HG02759 (cell line): ENCODE data around the gene NGEF.

Experiments
- ATAC-seq: cut with Tn5 transposase; IDR thresholded peaks from one replicate; pipeline ENCODE4 v1.9.1; 2021; ENCODE audit warnings: mild to moderate bottlenecking, moderate library complexity; ENCODE audit not compliant: unreplicated experiment

NGEF gene

GRCh38 chr2:233000886-233001750, 11.9 kb downstream of the NGEF start:
- ATAC-seq = no peak

DNA sequence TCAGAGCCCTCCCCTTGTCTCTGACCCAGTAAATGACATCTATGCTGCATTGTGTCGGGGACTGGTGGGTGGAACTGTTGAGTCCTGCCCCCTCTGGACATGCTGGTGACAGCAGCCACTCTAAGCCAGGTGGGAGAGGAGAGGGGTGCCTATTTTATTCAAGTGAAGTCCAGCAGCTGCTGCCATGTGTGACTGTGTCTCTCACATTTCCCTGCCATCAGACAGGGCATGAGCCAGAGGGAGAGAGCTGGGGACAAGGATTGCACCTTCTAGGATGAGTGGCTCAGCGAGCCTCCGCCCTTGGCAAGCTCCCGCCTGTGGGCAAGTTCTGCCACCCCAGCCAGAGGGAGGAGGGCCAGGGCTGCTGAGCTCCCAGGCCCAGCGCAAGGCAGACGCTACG, 13.7 kb downstream of the NGEF start:
- ATAC-seq = no peak

GRCh38 chr2:232998666-232998985, 14.4 kb downstream of the NGEF start:
- ATAC-seq = no peak

- no peak for ATAC-seq
Measured at GRCh38 chr2:232997749-232998665, 15.0 kb downstream of the NGEF start.

GRCh38 chr2:232994446-232994845, 18.6 kb downstream of the NGEF start:
- ATAC-seq = no peak

DNA sequence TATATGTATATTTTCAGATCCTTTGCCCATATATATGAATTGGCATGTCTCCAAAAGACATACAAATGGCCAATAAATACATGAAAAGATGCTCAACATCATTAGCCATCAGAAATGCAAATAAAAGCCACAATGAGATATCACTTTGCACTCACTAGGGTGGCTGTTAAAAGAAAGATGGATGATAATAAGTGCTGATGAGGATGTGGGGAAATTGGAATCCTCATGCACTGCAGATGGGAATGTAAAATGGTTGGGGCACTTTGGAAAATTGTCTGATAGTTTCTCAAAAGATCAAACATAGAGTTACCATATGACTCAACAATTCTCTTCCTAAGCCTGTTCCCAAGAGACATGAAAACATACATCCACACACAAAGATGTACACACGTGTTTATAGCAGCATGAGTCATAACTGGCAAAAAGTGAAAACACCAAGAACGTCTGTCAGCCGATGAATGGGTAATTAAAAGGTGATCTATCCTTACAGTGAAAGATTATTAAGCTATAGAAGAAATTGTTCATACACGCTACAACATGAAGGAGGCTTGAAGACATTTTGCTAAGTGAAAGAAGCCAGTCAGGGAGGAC, 19.7 kb downstream of the NGEF start:
- ATAC-seq = no peak

- no peak for ATAC-seq
Measured at GRCh38 chr2:232986155-232986554, 26.9 kb downstream of the NGEF start.

DNA sequence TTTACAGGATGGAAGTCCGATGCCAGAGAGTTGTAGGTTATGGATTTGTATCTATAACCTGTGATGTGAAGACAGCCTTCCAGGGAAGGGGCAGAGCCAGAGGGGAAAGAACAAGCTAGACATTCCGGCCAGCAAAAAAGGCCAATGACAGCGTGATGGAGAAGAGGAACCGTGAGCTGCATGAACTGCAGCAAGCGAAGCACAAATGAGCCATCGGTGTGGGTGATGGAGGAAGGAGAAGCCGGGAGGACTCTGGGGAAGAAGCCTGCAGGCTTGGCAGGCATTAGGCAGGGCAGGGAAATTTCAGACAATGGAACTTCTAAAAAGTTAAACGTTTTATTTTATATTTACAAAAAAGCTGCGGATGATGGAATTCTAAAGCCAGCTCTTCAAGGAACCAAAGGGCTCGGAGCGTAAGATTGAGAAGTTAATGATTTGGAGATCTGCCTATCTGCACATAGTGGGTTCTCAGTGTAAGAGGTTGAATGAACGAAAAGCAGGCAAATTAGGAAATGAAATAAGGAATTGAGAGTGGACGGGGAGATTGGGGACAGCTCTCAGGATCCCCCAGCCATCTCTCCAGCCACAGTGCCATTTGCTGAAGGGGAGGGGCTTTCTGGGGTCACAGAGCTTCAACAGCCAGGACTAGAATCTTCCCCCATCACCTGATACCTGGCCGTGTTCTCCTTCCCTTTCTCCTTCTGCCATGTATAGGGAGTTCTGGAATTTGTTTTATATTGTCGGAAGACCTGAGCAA, 28.4 kb downstream of the NGEF start:
- no peak for ATAC-seq

DNA sequence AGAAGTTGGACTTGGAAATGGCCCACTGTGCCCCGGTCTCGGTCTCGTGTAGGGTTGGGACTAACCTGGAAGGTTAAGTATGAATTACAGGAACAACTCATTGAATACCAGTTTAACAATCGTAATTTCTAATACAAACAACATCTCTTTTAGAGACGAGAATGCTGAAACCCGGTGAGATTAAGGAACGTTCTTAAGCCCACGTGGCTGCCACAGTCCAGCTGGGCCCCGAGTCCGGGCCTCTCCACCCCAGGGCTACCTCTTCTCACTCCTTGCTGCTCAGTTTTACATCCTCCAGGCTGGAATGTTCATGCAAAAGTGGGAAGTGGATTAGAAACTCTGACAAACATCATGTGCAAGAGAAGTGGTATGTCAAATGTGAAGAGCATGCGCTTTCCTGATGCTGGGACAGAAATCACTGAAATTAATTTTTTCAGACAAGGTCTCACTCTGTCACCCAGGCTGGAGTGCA, 29.4 kb downstream of the NGEF start:
- ATAC-seq = no peak

DNA sequence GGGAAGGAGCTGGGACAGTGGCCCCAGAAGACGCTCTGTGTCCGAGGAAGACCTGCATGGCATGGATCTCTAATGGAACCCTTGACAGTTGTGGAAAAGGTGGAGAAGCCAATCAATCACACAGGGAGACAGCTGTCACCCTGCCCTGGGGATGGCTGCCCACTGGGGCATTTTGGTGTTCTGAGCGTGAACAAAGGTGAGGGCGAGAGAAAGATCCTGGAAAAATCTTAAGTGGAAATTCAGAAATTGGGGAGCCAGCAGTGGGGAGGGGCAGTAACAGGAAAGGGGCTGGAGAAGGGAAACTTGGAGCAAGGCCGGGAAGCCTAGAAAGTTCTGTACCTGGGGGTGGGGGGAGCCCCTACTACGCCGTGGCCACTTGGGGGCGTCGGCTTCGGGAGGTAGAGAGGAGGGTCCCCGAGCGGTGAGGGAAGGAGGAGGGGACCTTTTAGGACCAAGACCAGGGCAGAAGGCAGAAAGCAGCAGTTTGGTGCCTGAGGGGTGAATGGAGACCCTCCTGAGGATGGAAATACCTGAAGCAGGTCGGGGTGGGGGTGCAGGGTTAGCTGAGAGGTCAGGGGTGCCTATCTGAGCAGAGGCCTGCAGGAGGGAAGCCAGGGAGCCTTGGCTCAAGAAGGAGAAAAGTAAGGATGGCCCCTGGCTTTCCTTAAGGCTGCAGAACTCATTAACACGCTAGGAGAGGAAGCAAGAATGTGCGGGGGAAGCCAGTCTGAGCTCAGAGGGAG, 30.0 kb downstream of the NGEF start:
- no peak for ATAC-seq

DNA sequence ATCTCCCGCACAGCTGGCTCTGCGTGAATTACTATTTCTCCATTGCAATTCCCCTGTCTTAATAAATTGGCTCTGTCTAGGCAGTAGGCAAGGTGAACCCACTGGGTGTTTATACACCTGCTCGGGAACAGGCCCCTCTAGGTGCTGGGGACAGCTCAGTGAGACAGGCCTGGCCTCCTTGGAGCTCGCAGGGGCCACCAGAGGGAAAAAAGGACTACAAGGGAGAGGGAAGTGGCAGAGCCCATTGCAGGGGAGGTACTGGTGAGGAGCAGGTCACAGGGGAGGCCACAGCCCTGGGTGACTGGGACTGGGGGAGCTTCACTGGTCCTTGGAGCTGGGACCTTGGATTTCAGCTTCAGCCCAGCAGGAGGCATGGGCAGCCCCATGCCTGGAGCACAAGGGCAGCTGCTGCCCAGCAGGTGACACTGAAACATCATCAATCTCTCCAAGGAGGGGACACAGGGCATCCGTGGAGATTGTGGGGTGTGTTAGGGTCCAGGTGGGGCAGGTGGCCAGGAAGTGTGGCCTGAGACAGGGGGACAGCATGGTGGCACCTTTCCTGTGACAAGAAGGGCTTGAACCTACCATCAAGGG, 31.2 kb downstream of the NGEF start:
- ATAC-seq = no peak

- ATAC-seq = no peak
Measured at GRCh38 chr2:232981356-232981755, 31.7 kb downstream of the NGEF start.

DNA sequence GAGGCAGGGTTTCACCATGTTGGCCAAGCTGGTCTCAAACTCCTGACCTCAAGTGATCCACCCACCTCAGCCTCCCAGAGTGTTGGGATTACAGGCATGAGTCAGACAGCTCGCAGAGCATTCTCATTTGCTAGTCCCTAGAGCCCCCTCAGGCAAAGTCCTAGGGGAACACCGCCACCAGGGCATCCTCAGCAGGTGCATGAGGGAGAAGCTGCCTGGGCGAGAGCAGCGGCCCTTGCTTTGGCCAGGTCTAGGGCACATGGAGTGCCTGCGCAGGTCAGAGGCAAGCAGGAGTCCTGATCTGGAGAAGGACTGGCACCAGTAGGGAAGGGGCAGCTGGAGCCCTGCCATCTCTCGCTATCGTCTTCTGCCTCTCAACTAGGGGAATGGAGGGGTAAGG, 32.4 kb downstream of the NGEF start:
- no peak for ATAC-seq

GRCh38 chr2:232979871-232980461, 33.1 kb downstream of the NGEF start:
- ATAC-seq = no peak

GRCh38 chr2:232977438-232977971, 35.6 kb downstream of the NGEF start:
- no peak for ATAC-seq

GRCh38 chr2:232976666-232977437, 36.2 kb downstream of the NGEF start:
- no peak for ATAC-seq

DNA sequence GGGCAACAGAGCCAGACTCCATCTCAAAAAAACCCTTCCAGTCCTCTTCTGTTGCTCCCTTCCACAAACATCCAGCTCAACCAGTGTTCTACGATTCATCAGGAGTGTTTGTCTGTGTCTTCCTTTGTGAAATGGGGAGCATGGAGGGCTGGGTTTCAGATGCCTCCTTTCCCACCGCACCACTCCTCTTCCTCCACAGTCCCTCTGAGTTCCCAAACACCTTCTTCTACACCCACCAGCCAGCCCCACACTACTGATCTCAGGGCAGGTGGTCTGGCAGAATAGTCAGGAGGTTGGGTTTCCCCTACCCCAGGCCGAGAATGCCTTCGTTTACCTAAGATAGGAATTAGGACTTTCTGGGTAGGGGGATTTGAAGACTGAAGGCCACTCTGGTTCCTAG, 36.9 kb downstream of the NGEF start:
- no peak for ATAC-seq

DNA sequence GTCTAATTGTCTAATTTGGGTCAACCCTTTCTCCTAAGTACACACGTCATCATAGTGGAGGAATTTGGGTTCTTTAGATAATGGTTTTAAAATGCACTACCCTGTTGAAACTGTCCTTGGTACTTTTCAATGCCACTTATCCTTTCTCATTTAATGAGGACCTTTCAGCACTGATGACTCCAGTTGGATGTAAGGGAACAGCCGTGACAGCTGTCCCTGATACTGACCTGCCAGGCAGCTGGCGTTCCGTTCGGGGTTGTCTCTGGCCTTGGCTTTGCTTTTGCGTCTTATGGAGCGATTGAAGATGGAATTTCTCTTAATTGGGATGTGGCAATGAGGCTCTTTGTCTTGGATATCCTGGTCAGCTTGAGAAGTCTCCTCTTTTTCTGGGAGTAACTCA, 38.7 kb downstream of the NGEF start:
- no peak for ATAC-seq
